ENCODE measurements around the gene DLGAP3.
"Not testable (repeated sequence)": the region's sequence is repeated elsewhere in the genome, so short reads cannot be mapped to it uniquely, and the experiment has no call there.

The DLGAP3 gene

GRCh38 chr1:34929497-34929852, at the start of gene DLGAP3:
DLGAP3 (minus strand) TSS chr1:34929650; CDS start chr1:34905383, 24,267 bp downstream.
- peak; percentile 68 for DNase-seq

- peak; percentile 21 for DNase-seq
Measured at GRCh38 chr1:34978921-34979320, 49.5 kb upstream of the DLGAP3 start.

- no peak for DNase-seq
Measured at GRCh38 chr1:34977858-34978257, 48.4 kb upstream of the DLGAP3 start.

GRCh38 chr1:34977210-34977471, 47.7 kb upstream of the DLGAP3 start:
- DNase-seq: no peak

GRCh38 chr1:34976384-34977209, 47.1 kb upstream of the DLGAP3 start:
- DNase-seq: no peak

GRCh38 chr1:34975771-34976170, 46.3 kb upstream of the DLGAP3 start:
- no peak for DNase-seq

- DNase-seq: no peak
Measured at GRCh38 chr1:34975338-34975737, 45.9 kb upstream of the DLGAP3 start.

- DNase-seq: no peak
Measured at GRCh38 chr1:34974626-34975025, 45.2 kb upstream of the DLGAP3 start.

GRCh38 chr1:34973326-34973725, 43.9 kb upstream of the DLGAP3 start:
- no peak for DNase-seq

- no peak for DNase-seq
Measured at GRCh38 chr1:34970829-34971228, 41.4 kb upstream of the DLGAP3 start.

GRCh38 chr1:34970220-34970735, 40.8 kb upstream of the DLGAP3 start:
- no peak for DNase-seq

- DNase-seq: not testable (repeated sequence)
Measured at GRCh38 chr1:34968297-34968696, 38.8 kb upstream of the DLGAP3 start.

- DNase-seq: not testable (repeated sequence)
Measured at GRCh38 chr1:34967672-34968071, 38.2 kb upstream of the DLGAP3 start.

GRCh38 chr1:34965597-34965996, 36.1 kb upstream of the DLGAP3 start:
- no peak for DNase-seq

GRCh38 chr1:34950428-34950827, 21.0 kb upstream of the DLGAP3 start:
- DNase-seq: no peak

- not testable (repeated sequence) for DNase-seq
Measured at GRCh38 chr1:34948739-34949138, 19.3 kb upstream of the DLGAP3 start.

GRCh38 chr1:34947641-34948314, 18.3 kb upstream of the DLGAP3 start:
- DNase-seq: not testable (repeated sequence)

- DNase-seq: no peak
Measured at GRCh38 chr1:34946211-34946610, 16.8 kb upstream of the DLGAP3 start.

- not testable (repeated sequence) for DNase-seq
Measured at GRCh38 chr1:34941798-34942197, 12.3 kb upstream of the DLGAP3 start.

- DNase-seq: no peak
Measured at GRCh38 chr1:34930702-34931071, 1.2 kb upstream of the DLGAP3 start.

- peak; percentile 56 for DNase-seq
Measured at GRCh38 chr1:34929853-34930701, 627 bp upstream of the DLGAP3 start.

- DNase-seq: peak; percentile 36
Measured at GRCh38 chr1:34928699-34929496, 552 bp downstream of the DLGAP3 start.

All from eye (tissue), 1 donor.